Erythroblast (primary cell): Measurements from ENCODE around the gene NCR1.

Experiments
- GATA1 ChIP-seq: IDR thresholded peaks from 2 replicates; pipeline ENCODE4 v1.6.1; 2011; ENCODE audit warnings: low read depth, mild to moderate bottlenecking, control low read depth, low read length, moderate library complexity
- POLR2A ChIP-seq: IDR thresholded peaks from 2 replicates; pipeline ENCODE4 v1.6.1; 2011; ENCODE audit warnings: mild to moderate bottlenecking, low read length

GRCh38 chr19:54873990-54874389 is 32.0 kb upstream of the NCR1 start, which contains the start of gene FCAR:
- no peak for TF ChIP-seq POLR2A
- no peak for TF ChIP-seq GATA1
